Measurements from ENCODE around the gene NT5DC3.

NT5DC3 gene

GRCh38 chr12:103743788-103744187 lies 97.2 kb downstream of the NT5DC3 start:
- no peak for DNase-seq

- no peak for DNase-seq
Observed at GRCh38 chr12:103742349-103742932, 98.6 kb downstream of the NT5DC3 start.

- DNase-seq = no peak
Observed at GRCh38 chr12:103737881-103738280, 103.2 kb downstream of the NT5DC3 start.

- DNase-seq = no peak
Observed at GRCh38 chr12:103736572-103736971, 104.5 kb downstream of the NT5DC3 start.

GRCh38 chr12:103735291-103735690 lies 105.7 kb downstream of the NT5DC3 start:
- no peak for DNase-seq

- DNase-seq = no peak
Observed at GRCh38 chr12:103734863-103735262, 106.2 kb downstream of the NT5DC3 start.

- DNase-seq = no peak
Observed at GRCh38 chr12:103731539-103731938, 109.5 kb downstream of the NT5DC3 start.

GRCh38 chr12:103729499-103729898 lies 111.5 kb downstream of the NT5DC3 start:
- no peak for DNase-seq

GRCh38 chr12:103728323-103728722 lies 112.7 kb downstream of the NT5DC3 start:
- DNase-seq = no peak

GRCh38 chr12:103727638-103728037 lies 113.4 kb downstream of the NT5DC3 start:
- DNase-seq = no peak

- no peak for DNase-seq
Observed at GRCh38 chr12:103725398-103725797, 115.6 kb downstream of the NT5DC3 start.
